WTC11 (cell line): ENCODE results near the gene QRFP.
A peak's percentile ranks its signal among the peaks of the same experiment; 100 is the strongest.

Experiments
- CTCF ChIP-seq: fragments of 200-600 bp; IDR thresholded peaks from 2 replicates; pipeline ENCODE4 v1.8.0; 2022; ENCODE audit warnings: antibody characterized with exemption
- ELF4 ChIP-seq: sonication (generic); formaldehyde crosslinking; IDR thresholded peaks from 2 replicates; pipeline ENCODE4 v1.8.1; 2022; ENCODE audit warnings: low read depth, mild to moderate bottlenecking, moderate library complexity, missing genetic modification reagents
- IRF2 ChIP-seq: sonication (generic); formaldehyde crosslinking; IDR thresholded peaks from 2 replicates; pipeline ENCODE4 v1.8.0; 2022; ENCODE audit warnings: low read depth, missing genetic modification reagents, borderline replicate concordance
- NFE2L1 ChIP-seq: sonication (generic); formaldehyde crosslinking; IDR thresholded peaks from 2 replicates; pipeline ENCODE4 v1.8.1; 2023; ENCODE audit warnings: missing genetic modification reagents
- NR1H2 ChIP-seq: sonication (generic); formaldehyde crosslinking; IDR thresholded peaks from 2 replicates; pipeline ENCODE4 v1.9.0; 2021; ENCODE audit warnings: mild to moderate bottlenecking, moderate library complexity, missing genetic modification reagents
- RELA ChIP-seq: sonication (generic); formaldehyde crosslinking; IDR thresholded peaks from 2 replicates; pipeline ENCODE4 v1.8.1; 2022; ENCODE audit warnings: missing genetic modification reagents, mild to moderate bottlenecking, borderline replicate concordance
- SMAD3 ChIP-seq: sonication (generic); formaldehyde crosslinking; IDR thresholded peaks from 2 replicates; pipeline ENCODE4 v1.8.0; 2022; ENCODE audit warnings: missing genetic modification reagents, mild to moderate bottlenecking, borderline replicate concordance
- TF ChIP-seq, protein P1 (sequence below): sonication (generic); formaldehyde crosslinking; IDR thresholded peaks from 2 replicates; pipeline ENCODE4 v1.8.1; 2022; ENCODE audit warnings: missing genetic modification reagents, borderline replicate concordance
- TF ChIP-seq, protein P2 (sequence below): sonication (generic); formaldehyde crosslinking; IDR thresholded peaks from 2 replicates; pipeline ENCODE4 v1.8.1; 2022; ENCODE audit warnings: mild to moderate bottlenecking, missing genetic modification reagents, moderate library complexity, borderline replicate concordance
- TF ChIP-seq, protein P3 (sequence below): sonication (generic); formaldehyde crosslinking; IDR thresholded peaks from 2 replicates; pipeline ENCODE4 v1.8.0; 2022; ENCODE audit warnings: mild to moderate bottlenecking, missing genetic modification reagents

- no peak for TF ChIP-seq NFE2L1 (CRISPR knock-in tag)
- TF ChIP-seq CTCF, result peak; percentile 85
- TF ChIP-seq NR1H2, result no peak
- TF ChIP-seq RELA (CRISPR knock-in tag), result no peak
- TF ChIP-seq, protein P1, sequence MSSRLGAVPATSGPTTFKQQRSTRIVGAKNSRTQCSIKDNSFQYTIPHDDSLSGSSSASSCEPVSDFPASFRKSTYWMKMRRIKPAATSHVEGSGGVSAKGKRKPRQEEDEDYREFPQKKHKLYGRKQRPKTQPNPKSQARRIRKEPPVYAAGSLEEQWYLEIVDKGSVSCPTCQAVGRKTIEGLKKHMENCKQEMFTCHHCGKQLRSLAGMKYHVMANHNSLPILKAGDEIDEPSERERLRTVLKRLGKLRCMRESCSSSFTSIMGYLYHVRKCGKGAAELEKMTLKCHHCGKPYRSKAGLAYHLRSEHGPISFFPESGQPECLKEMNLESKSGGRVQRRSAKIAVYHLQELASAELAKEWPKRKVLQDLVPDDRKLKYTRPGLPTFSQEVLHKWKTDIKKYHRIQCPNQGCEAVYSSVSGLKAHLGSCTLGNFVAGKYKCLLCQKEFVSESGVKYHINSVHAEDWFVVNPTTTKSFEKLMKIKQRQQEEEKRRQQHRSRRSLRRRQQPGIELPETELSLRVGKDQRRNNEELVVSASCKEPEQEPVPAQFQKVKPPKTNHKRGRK, result no peak
- TF ChIP-seq, protein P2, sequence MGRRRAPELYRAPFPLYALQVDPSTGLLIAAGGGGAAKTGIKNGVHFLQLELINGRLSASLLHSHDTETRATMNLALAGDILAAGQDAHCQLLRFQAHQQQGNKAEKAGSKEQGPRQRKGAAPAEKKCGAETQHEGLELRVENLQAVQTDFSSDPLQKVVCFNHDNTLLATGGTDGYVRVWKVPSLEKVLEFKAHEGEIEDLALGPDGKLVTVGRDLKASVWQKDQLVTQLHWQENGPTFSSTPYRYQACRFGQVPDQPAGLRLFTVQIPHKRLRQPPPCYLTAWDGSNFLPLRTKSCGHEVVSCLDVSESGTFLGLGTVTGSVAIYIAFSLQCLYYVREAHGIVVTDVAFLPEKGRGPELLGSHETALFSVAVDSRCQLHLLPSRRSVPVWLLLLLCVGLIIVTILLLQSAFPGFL (CRISPR knock-in tag), result no peak
- TF ChIP-seq IRF2 (CRISPR knock-in tag), result no peak
- no peak for TF ChIP-seq ELF4 (CRISPR knock-in tag)
- TF ChIP-seq, protein P3, sequence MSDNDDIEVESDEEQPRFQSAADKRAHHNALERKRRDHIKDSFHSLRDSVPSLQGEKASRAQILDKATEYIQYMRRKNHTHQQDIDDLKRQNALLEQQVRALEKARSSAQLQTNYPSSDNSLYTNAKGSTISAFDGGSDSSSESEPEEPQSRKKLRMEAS (CRISPR knock-in tag), result no peak
- TF ChIP-seq SMAD3 (CRISPR knock-in tag), result no peak
Observed at GRCh38 chr9:130866474-130866965, 30.1 kb downstream of the QRFP start.
